ENCODE data around the gene ZAR1.

- TF ChIP-seq CTCF (conservative IDR thresholded peaks at IDR 0.05; ENCODE audit: low read depth, low read length) (no peak), EZH2 (IDR thresholded peaks at IDR 0.05; ENCODE audit: borderline replicate concordance, low read depth, low read length, poor library complexity, severe bottlenecking) (no peak)
These were observed 22.2 kb upstream of the ZAR1 start for GRCh38 chr4:48467891-48468290.
